ENCODE results near the gene STUM. TPM values are rescaled to one million over a fixed set of nuclear protein-coding genes. Genes with fewer than 3 reads are reported as not detected.

The STUM gene
- total and polyA plus RNA-seq, 2 of the 8 experiments (the other 6 are each of a cell fraction or from before 2014, with no cell fraction given): 0.76 to 1.2 TPM

- Histone ChIP-seq H4K91ac (replicated peaks; ENCODE audit: insufficient read length, low read length) (no peak overlapping the region), H3K23ac (ENCODE audit: insufficient read length) (no peak overlapping the region), H2AFZ (ENCODE audit: low read length) (no peak overlapping the region), H3K56ac (replicated peaks; ENCODE audit: insufficient read length, low read depth, low read length) (no peak overlapping the region), H3K4me3 (ENCODE audit: extremely low read depth in 1 of 4, insufficient read depth in 2 of 4, low read depth in 3 of 4, low read length in 4 of 4) (no peak overlapping the region), H3K9ac (replicated peaks in 1 of 4; ENCODE audit: extremely low read depth in 1 of 4, low read depth in 3 of 4, low read length in 3 of 4) (no peak overlapping the region), H3K9me3 (ENCODE audit: insufficient read depth in 2 of 2, low read depth in 1 of 2, low read length in 1 of 2) (no peaks in the 10 kb centered on the region), H3K36me3 (ENCODE audit: control insufficient read depth in 2 of 4, insufficient read depth in 4 of 4, low read length in 3 of 4) (no peaks in the 10 kb centered on the region), H2AK5ac (ENCODE audit: low read depth, low read length) (no peak overlapping the region), H4K5ac (ENCODE audit: insufficient read length, low read depth, low read length) (no peak overlapping the region), H3K4me2 (ENCODE audit: insufficient read depth in 1 of 2, low read depth in 2 of 2, low read length in 2 of 2) (no peak overlapping the region), H3K79me2 (ENCODE audit: control insufficient read depth in 1 of 2, insufficient read depth in 2 of 2, low read length in 2 of 2) (no peaks in the 10 kb centered on the region), H3K14ac (ENCODE audit: insufficient read length) (no peak overlapping the region), H3K18ac (ENCODE audit: extremely low read depth, low read length) (no peak overlapping the region), H2BK120ac (replicated peaks; ENCODE audit: low read depth, low read length) (no peak overlapping the region), H3K27ac (ENCODE audit: low read depth, low read length) (no peak overlapping the region), H3K27me3 (replicated peaks in 1 of 4; ENCODE audit: control insufficient read depth in 3 of 4, extremely low read depth in 1 of 4, insufficient read depth in 3 of 4, low read length in 3 of 4) (no peaks in the 10 kb centered on the region), H2BK15ac (ENCODE audit: low read length) (no peak overlapping the region), H3K4ac (replicated peaks; ENCODE audit: insufficient read length, low read depth, low read length) (no peak overlapping the region), H2BK20ac (ENCODE audit: low read length) (no peak overlapping the region), H3K4me1 (replicated peaks in 1 of 4; ENCODE audit: control insufficient read depth in 3 of 4, insufficient read depth in 4 of 4, low read length in 3 of 4) (peaks cover 0 to 7% (median 4%) of the 10 kb centered on the region in 4 experiments; a peak in 5 of 7 replicates), H4K20me1 (replicated peaks in 1 of 2; ENCODE audit: control insufficient read depth in 1 of 2, insufficient read depth in 2 of 2, low read length in 2 of 2) (no peaks in the 10 kb centered on the region), H2BK12ac (ENCODE audit: low read depth, low read length) (no peak overlapping the region), H3K79me1 (ENCODE audit: low read depth, low read length) (no peaks in the 10 kb centered on the region), H4K8ac (ENCODE audit: extremely low read depth, insufficient read depth, low read length) (no peak overlapping the region), H3K23me2 (ENCODE audit: low read depth, low read length) (peaks cover 2% of the 10 kb centered on the region; the same call in 1 of the 2 replicates), H2BK5ac (ENCODE audit: low read depth, low read length) (no peak overlapping the region)
- TF ChIP-seq TAF7 (optimal IDR thresholded peaks at IDR 0.05; ENCODE audit: borderline replicate concordance, low read depth, low read length) (no peak), RXRA (IDR thresholded peaks at IDR 0.05; ENCODE audit: insufficient read depth, low read depth, low read length) (no peak), GTF2F1 (IDR thresholded peaks at IDR 0.05; ENCODE audit: borderline replicate concordance, low read depth, low read length) (no peak), KDM5A (IDR thresholded peaks at IDR 0.05; ENCODE audit: low read length) (no peak), RNF2 (IDR thresholded peaks at IDR 0.05; ENCODE audit: borderline replicate concordance, low read depth, low read length, missing control alignments, poor library complexity, severe bottlenecking) (no peak)
- CTCF ChIA-PET (ENCODE audit: partially characterized antibody): interaction anchor here (0.6 to 14.1 kb wide), 28 partner anchors 8 to 257 kb away, joined by 3 to 184 read pairs (median 4); no protein-coding TSS in a partner anchor
- WGBS, 2 experiments (ENCODE audit: extremely low coverage in 1 of 2, insufficient coverage in 1 of 2, insufficient read length in 1 of 2, insufficient replicate concordance in 2 of 2, low coverage in 1 of 2, low lambda C conversion rate in 2 of 2, missing lambda C conversion rate in 1 of 2): 85% methylated on average over 10 of the region's 10 CpGs; no CpG with 5 or more reads in 1 of the 2 experiments
- POLR2A ChIA-PET (ENCODE audit: partially characterized antibody): no interaction called here
- FAIRE-seq (no peak), DNase-seq (ENCODE audit: low read depth in 1 of 2, low spot score in 2 of 2) (no peak)
These were observed 84.4 kb downstream of the STUM start for GRCh38 chr1:226632922-226633351.

All from H1 (cell line).